Measurements from ENCODE around the gene SGCD. TPM values are rescaled to one million over a fixed set of nuclear protein-coding genes. Genes with fewer than 3 reads are reported as not detected.

Gene SGCD
- total RNA-seq, 1 donor from 2014 or later = 7.5 TPM

DNA sequence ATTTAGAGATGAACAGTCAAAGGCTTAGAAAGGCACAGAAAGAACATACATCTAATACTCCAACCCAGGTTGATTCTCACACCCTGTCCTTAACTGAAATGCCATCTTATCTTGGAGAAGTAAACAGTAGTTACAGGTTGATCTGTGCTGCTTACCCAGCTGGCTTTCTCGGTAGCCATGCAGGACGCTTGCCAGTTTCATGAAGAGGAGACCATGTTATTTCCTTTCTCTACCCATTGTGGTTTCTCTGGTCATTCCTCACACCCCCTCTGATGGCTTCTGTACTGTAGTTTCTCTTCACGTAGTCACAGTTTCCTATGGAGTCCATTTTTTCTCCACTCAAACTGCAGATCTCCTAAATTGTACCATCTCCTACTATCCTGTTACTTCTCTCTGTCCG, 206.0 kb downstream of the SGCD start:
- DNase-seq = no peak
- no peaks in the 10 kb centered on the region for H3K9me3 ChIP-seq
- TF ChIP-seq, protein P1, sequence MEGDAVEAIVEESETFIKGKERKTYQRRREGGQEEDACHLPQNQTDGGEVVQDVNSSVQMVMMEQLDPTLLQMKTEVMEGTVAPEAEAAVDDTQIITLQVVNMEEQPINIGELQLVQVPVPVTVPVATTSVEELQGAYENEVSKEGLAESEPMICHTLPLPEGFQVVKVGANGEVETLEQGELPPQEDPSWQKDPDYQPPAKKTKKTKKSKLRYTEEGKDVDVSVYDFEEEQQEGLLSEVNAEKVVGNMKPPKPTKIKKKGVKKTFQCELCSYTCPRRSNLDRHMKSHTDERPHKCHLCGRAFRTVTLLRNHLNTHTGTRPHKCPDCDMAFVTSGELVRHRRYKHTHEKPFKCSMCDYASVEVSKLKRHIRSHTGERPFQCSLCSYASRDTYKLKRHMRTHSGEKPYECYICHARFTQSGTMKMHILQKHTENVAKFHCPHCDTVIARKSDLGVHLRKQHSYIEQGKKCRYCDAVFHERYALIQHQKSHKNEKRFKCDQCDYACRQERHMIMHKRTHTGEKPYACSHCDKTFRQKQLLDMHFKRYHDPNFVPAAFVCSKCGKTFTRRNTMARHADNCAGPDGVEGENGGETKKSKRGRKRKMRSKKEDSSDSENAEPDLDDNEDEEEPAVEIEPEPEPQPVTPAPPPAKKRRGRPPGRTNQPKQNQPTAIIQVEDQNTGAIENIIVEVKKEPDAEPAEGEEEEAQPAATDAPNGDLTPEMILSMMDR (IDR thresholded peaks at IDR 0.05) = no peak
- intact Hi-C loops (cut with DNase I) = no loop called here
- H3K4me3 ChIP-seq = no peak overlapping the region
- H3K27me3 ChIP-seq = no peaks in the 10 kb centered on the region
- no peak for ATAC-seq
- H3K4me1 ChIP-seq = no peaks in the 10 kb centered on the region
- H3K27ac ChIP-seq = no peak overlapping the region
- no peaks in the 10 kb centered on the region for H3K36me3 ChIP-seq

DNA sequence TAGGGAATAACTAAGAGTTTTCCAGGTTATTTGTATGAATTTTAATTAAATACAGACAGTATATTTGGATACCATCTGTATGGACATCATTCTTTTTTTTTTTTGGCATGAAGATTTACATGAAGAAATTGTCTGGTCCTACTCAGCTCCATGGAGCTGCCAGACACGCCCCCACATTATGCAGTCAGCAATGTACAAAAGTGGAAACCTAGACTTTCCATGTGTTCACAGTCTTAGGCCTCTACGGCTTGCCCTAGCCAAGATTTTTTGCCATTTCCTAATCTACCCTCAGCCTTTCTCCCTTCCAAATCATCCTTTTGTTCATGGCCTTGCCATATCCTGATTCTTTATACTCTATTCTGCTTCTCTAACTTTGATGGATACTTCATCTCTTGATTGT, 207.1 kb downstream of the SGCD start:
- TF ChIP-seq, protein P1 (IDR thresholded peaks at IDR 0.05) = no peak
- Histone ChIP-seq H3K4me3 (no peak overlapping the region), H3K27ac (no peak overlapping the region), H3K9me3 (no peaks in the 10 kb centered on the region), H3K27me3 (no peaks in the 10 kb centered on the region), H3K36me3 (no peaks in the 10 kb centered on the region), H3K4me1 (no peaks in the 10 kb centered on the region)
- no peak for ATAC-seq
- intact Hi-C loops (cut with DNase I) = no loop called here
- no peak for DNase-seq

DNA sequence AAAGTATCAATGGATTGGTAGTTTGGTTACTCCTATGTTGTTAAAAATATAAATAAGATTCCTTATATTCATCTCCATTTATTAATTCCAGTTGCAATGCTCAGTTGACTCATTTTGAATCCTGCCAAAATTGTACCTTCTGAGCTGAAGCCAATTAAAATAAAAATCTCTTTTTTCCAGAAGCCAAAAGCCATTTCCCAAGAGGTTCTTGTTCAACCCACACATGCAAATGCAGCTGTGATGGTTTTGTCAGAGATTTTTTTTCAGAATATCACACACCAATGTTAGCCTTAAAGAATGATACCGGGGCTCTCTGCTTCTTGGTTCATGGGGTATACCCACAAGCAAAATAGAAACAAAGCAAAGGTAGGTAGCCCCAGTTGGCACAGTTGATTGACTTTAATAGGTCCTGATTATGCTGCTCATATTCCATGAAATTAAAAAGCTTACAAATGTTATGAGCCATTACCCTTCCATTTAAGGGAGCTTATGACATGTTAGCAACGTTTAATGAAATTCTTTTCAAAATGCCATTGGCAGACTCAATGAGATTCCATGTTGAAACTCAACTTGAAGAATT, 208.0 kb downstream of the SGCD start:
- DNase-seq = no peak
- H3K4me1 ChIP-seq = no peaks in the 10 kb centered on the region
- intact Hi-C loops (cut with DNase I) = no loop called here
- TF ChIP-seq, protein P1 (IDR thresholded peaks at IDR 0.05) = no peak
- no peak for ATAC-seq
- H3K4me3 ChIP-seq = no peak overlapping the region
- H3K27me3 ChIP-seq = no peaks in the 10 kb centered on the region
- H3K36me3 ChIP-seq = no peaks in the 10 kb centered on the region
- H3K9me3 ChIP-seq = no peaks in the 10 kb centered on the region
- H3K27ac ChIP-seq = no peak overlapping the region

DNA sequence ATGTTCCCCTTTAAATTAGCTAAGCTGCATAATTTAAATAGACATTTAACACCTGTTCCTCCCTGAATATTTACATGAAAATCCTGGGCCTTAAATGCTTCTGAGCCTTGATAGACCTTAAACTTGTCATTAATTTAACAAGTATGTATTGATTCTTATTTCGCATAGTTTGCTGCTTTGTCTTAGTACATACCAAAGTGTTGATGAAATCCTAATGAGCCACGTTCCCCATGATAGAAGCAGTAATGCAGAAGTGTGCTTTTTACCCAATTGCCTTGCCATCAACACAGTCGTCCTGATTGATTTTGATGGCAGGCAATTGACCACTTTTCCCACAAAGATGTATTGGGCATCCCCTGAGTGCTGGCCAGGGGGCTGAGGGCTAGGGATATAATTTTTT, 213.5 kb downstream of the SGCD start:
- Histone ChIP-seq H3K9me3 (no peaks in the 10 kb centered on the region), H3K27me3 (no peaks in the 10 kb centered on the region), H3K4me1 (no peaks in the 10 kb centered on the region), H3K27ac (no peak overlapping the region), H3K4me3 (no peak overlapping the region), H3K36me3 (no peaks in the 10 kb centered on the region)
- DNase-seq = no peak
- ATAC-seq = no peak
- TF ChIP-seq, protein P1 (IDR thresholded peaks at IDR 0.05) = no peak
- intact Hi-C loops (cut with DNase I) = no loop called here

DNA sequence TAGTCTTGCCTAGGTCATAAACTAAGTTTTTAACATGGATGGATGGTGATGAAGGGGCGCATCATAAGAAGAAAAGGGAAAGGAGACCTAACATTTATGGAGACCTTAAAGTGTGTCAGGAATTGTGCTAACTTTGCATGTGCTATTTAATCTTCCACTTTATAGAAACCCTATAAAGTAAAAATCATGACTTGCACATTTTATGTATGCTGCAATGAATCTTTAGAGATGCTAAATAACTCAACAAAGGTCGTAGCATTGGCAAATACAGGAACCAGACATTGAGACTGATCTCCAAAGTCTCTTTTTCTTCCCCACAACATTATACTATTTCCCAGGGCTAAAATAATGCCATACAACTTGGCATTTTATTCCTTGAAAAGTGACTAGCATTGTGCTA, 214.6 kb downstream of the SGCD start:
- DNase-seq (no peak), ATAC-seq (no peak)
- no peak overlapping the region for H3K27ac ChIP-seq
- no peaks in the 10 kb centered on the region for H3K4me1 ChIP-seq
- intact Hi-C loops (cut with DNase I) = no loop called here
- no peak overlapping the region for H3K4me3 ChIP-seq
- no peaks in the 10 kb centered on the region for H3K36me3 ChIP-seq
- H3K9me3 ChIP-seq = no peaks in the 10 kb centered on the region
- TF ChIP-seq, protein P1 (IDR thresholded peaks at IDR 0.05) = no peak
- H3K27me3 ChIP-seq = no peaks in the 10 kb centered on the region

All from upper lobe of right lung (tissue), 1 donor.